Measurements from ENCODE around the gene SCAP.

Gene SCAP

GRCh38 chr3:47429476-47430270 lies 46.1 kb downstream of the SCAP start:
- no peak for DNase-seq

DNA sequence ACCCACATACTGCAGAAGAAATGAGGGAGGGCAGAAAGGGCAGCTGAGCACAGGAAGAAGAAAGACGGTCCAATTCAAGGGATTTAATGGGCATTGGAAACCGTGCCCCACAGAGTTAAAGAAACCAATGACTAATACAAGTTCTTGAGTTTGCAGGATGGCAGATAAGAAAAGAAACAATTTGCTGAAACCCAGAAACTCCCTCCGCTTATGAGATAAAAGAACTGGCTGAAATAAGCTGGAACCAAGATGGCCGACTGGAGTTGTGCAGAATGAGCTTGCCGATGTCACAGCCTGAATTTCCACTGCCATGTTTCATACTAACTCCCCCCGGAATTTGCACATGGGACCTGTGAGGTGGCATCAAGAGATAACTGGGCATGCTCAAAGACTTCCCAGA lies 47.1 kb downstream of the SCAP start:
- no peak for DNase-seq

GRCh38 chr3:47427866-47428265 lies 47.9 kb downstream of the SCAP start:
- no peak for DNase-seq

DNA sequence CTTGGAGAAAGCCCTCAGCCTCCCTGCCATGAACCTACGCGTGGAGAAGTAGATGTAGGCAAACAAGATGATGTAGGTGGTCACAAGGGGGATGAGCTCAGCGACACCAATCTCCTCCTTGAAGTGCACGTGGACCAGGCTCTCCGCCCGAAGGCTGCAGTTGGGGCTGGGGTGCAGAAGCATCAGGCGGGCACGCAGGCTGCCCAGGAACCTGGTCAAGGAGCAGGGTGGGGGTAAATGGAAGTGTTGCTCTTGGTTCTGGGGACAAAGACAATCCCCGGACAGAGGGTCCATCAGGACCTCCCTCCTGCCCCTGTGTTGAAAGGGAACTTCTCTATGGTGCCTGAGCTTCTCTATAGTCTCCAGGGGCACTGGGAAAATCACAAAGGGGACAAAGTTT lies 49.8 kb downstream of the SCAP start:
- no peak for DNase-seq

DNA sequence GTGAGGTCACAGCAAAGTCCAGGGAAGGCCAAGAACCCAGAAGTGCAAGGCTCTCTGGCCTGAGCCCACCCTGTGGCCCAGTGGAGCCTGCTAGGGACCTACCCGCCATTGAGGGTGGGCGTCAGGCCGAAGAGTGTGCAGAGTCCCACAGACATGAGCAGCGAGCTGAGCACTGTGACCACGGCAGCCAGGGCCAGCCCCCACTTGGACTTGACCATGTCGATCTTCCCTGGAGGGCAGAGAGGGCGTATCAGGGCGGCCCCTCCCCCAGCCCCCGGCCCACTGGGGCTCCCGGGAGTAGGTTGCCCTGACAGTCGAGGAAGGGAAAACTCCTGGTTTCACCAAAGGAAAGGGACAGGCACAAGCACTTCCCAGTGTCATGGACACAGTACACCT lies 50.4 kb downstream of the SCAP start:
- no peak for DNase-seq

- DNase-seq, result no peak
Measured at GRCh38 chr3:47424434-47425382, 51.0 kb downstream of the SCAP start.

DNA sequence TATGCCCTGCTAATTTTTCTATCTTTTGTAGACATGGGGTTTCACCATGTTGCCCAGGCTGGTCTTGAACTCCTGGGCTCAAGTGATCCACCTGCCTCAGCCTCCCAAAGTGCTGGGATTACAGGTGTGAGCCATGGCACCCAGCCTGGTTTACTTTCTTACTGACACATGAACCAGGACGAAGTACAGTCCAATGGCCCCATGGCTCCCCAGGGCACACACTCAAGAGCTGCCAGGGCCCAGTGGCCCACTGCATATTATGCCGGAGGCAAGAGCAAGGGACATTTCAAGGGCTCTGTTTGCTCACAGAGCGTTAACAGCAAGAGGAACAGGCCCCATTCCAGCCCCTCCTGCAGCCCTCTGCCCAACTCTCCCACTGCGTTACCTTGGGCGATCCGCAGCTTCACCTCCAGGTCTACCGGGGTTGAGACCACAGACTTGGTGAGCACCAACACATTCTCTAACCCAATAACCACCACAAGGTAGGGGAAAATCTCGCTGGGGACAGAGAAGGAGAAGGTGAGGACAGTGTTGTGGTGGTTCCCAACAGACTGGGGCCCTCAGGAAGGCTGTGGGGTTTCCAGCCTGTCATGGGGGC lies 52.1 kb downstream of the SCAP start:
- DNase-seq, result no peak

DNA sequence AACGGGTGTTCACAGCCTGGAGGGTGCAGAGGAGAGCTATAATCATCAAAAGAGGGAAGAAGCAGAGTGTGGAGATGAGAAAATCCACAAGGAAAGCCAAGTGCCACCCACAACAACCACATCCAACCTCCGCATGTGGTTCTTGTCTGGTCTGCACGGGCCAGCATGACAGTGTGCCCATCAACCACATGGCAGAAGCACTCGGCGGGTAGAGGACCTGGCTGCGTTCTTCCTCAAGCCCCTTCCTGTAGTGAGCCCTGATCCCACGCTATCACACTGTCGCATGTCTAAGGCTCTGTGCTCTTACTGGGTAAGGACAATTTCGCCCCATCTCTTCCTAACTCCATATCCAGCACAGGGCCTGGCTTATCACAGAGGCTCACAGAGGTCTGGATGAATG lies 53.0 kb downstream of the SCAP start:
- no peak for DNase-seq

DNA sequence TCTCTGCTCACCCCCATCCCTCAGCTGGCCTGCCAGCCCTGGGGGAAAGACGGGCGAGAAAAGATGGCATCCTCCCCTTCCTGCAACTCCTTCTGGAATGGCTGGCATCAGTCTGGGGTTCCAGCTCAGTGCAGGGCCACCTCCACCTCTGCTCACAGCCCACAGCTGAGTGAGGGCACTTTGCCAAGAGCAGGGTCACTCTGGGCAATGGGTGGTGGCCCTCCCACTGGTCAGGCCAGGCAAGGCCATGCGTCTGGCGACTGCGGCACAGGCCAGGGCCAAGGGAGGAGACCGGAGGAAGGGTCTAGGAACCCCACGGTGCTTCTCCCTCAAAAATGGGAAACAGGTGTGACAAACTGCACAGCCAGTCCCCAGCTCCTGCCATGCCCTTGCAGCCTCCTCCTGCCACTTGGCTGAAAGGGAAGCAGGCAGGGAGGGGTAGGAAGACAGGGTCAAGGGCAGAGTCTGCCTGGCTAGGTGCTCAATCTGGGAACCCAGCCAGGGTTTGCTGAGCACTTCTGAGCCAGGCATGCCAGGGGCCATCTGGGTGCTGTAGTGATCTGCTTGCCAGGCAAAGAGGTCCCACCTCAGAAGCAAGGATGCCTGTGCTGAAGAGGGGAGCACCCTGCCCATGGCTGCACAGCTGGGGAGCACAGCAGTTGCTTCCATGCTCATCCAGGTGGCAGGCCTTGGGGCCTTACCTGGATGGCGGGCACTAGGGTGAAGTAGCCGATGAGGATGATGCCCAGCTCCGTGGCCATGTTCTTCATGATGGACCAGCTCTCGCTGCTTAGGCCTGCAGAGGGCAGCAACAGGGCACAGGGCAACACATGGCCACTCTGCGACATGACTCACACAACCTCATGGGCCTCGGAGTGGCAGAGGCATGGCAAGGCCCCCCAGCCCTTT lies 53.7 kb downstream of the SCAP start:
- DNase-seq, result no peak

DNA sequence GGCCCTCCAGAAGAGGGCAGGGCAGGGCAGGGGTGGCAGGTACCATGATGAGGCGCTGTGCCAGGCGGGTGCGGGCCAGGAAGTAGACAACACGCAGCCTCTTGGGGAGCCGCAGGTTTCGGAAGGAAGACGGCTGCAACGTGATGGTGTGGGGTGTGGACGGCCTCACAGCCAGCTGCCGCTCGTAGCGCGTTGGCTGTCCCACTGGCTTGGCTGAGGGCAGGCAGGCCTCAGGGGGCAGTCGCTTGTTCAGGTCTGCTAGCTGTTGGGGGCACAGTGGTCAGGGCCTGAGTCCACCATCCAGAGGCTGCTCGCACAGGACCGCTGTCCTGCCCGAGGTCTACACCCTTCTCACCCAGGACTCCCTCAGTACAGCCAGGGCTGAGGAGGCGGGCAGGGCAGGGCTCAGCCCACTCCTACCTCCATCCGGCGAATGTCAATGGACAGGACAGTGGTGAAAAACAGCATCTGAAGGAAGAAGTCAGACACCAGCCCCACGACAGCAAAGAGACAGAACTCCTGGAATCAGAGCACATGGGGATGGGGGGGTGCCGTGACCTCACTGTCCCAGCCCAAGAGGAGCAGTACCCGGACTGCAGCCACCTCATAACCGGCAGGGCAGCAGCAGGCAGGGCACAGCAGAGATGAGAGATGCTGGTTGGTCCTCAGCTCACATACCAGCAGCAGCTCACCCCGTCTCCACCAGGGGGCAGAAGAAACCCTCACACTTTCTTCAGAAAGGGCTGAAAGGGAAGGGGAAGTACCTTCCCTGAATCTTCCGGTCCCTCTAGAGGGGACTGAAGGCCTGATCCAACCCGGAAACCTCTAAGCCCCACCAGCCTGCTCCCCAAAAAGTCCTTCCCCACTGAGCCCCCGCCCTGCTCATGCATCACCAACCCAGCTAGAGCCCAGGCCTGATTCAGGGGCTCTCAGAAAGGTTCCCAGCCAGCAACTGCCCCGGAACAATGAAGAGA lies 54.9 kb downstream of the SCAP start:
- DNase-seq, result peak; percentile 58 to 72

DNA sequence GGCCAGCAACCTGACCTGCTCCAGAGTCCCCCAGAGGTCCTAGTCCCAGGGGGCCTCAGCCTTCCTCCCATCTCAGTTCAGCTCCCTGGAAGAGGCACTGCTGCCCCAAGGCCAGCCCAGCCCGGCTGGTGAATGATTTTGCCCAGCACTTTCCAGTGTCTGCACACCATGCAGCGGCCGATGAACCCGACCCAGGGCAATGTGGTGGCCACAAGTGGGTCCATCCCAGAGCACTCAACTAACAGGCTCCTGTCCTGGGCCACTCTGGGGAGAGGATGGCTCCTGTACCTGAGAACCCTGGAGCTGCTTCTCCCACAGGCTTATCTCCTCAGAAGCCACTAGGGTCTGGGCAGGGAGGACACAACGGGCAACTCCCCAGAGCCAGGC lies 55.7 kb downstream of the SCAP start:
- no peak for DNase-seq

- DNase-seq, result no peak
Measured at GRCh38 chr3:47419083-47420043, 56.4 kb downstream of the SCAP start.

DNA sequence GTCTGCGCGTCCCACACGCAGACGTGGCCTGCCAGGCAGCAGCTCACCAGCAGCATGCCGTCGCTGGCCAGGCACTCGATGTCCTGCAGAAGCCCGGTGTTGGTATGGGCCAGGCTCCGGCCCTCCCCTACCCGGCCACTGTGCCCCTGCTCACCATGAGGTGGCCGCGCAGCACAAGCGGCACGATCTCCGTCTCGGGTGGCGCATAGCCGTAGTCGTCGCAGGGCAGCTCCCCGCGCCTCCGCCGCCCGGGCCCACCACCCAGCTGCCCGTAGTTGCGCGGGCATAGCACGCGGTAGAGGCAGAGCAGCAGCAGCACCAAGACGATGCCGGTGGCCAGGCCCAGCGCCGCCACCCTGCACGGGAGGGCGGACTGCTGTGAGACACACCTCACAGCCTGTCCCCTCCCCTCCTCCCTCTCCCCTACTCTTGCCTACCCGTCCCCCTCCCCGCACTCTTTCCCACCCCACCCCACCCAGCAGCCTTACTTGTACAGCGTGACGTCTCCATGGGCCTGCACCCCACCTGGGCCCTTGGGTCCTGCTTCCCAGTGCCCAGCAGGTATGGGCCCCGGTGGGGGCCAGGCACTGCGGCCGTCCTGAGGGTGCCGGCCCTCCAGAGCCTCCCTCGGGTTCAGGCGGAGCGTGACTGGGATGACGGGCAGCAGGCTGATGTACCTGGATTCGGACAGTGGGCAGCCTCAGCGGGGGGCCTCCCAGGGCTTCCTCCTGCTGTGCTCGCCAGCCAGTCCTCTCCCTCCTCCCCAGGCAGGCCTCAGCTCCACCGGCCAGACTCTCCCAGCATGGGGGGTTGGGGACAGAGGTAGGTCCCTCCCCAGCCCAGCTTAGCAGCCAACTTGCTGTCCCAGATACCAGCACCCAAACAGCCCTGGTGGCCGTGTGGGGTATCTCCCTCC lies 57.3 kb downstream of the SCAP start:
- DNase-seq, result no peak

- DNase-seq, result no peak
Measured at GRCh38 chr3:47416041-47416440, 59.7 kb downstream of the SCAP start.

DNA sequence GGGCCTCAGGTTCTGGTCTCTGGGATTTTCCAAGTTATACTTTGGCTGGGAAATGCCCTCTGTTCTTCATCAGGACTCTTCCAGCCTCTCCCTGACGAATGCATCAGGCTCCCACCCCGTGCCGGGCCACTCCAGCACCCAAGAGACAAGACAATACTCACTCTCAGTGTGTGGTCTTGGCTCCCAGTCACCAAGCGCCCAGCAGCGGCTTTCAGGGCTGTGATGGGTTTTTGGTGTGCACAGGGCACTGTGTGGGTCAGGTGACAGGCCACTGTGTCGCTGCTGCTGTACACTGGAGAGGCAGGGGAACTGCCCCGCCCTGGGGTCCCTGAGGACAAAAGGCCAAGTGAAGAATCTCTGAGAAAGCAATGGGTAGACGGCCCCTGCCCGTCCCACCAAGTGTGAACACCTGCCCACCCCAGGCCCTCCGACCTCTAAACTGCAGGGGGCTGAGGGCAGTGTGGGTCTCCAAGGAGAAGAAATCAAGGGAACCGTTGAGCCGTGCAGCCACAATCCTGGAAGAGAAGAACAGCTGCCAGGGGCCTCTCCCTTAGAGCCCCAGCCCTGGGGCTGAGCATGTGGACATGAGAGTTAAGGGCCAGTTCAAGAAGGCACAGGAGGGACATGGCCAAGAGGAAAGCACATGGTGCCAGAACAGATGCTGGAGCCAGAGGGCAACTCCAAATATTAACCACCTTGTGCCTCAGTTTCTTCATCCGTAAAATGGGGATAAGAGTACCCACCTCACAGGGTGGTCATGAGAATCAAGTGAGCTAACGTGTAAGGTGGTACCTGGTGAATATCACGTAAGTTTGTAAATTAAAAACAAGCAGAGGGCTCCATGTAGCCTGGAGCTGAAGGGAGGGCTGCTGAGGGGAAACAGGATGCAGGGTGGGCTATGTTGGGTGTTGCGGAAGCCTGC lies 60.8 kb downstream of the SCAP start:
- DNase-seq, result no peak

DNA sequence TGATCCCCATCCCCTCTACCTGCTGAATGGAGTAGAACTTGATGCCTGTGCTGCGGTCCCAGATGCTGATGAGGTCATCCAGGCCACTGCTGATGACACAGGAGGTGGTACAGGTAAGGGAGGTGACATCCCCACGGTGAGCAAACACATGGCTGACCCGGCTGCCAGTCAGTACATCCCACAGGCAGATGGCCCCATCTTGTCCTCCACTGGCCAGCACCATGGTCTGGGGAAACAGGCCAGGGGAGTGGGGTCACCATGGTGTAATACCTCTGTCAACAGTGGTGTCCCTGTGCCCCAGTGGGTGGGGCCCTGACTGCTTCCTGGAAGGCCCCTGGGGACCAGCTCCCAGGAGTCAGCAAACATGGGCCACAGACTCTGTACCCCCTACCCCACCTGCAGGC lies 61.6 kb downstream of the SCAP start:
- DNase-seq, result no peak

DNA sequence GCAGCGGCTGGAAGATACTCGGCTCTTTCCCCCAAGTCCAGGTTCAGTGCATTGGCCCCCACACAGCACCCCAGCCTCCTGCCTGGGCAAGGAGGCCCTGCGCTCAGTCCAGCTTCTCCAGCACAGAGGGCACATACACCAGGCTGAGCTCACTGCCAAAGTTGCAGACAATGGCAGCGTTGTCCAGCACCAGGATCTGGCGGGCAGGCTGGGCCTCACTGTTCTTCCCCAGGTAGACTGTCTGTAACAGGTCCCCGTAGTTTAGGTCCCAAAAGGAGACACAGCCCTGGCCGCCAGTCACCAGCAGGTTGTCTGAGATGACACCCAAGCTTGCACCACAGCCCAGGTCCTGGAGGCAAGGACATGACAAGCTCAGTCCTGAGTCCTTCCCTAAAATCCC lies 62.0 kb downstream of the SCAP start:
- no peak for DNase-seq

Data from SW 1271 (cell line).